ENCODE data around the gene CRP.

- TF ChIP-seq CBFB (CRISPR knock-in tag; IDR thresholded peaks at IDR 0.05; ENCODE audit: low read depth) = no peak
- TF ChIP-seq USF2 (CRISPR knock-in tag; IDR thresholded peaks at IDR 0.05) = no peak
- no peak for TF ChIP-seq CTCF (IDR thresholded peaks at IDR 0.05)
- no peak for TF ChIP-seq CREB1 (CRISPR knock-in tag; IDR thresholded peaks at IDR 0.05)
- TF ChIP-seq TP53 (CRISPR knock-in tag; IDR thresholded peaks at IDR 0.05) = no peak
- TF ChIP-seq TEAD1 (CRISPR knock-in tag; IDR thresholded peaks at IDR 0.05) = no peak
- no peak for TF ChIP-seq E2F4 (CRISPR knock-in tag; IDR thresholded peaks at IDR 0.05; ENCODE audit: borderline replicate concordance, low read depth)
- no peak for TF ChIP-seq ETV6 (CRISPR knock-in tag; IDR thresholded peaks at IDR 0.05)
- no peak for TF ChIP-seq JUN (CRISPR knock-in tag; IDR thresholded peaks at IDR 0.05)
- TF ChIP-seq E2F1 (CRISPR knock-in tag; IDR thresholded peaks at IDR 0.05) = no peak
- TF ChIP-seq PRDM15 (CRISPR knock-in tag; IDR thresholded peaks at IDR 0.05) = no peak
- no peak for TF ChIP-seq ATF1 (CRISPR knock-in tag; IDR thresholded peaks at IDR 0.05)
- no peak for TF ChIP-seq MAX (CRISPR knock-in tag; IDR thresholded peaks at IDR 0.05)
- no peak for TF ChIP-seq FOXK1 (CRISPR knock-in tag; IDR thresholded peaks at IDR 0.05)
Measured at GRCh38 chr1:159749630-159750029, 35.2 kb upstream of the CRP start.
